A673 (cell line): ENCODE data around the gene CCDC74B. TPM values are rescaled to one million over a fixed set of nuclear protein-coding genes. Genes with fewer than 3 reads are reported as not detected.

Experiments used
- total RNA-seq: library from RNA; stranded (reverse); gene quantifications from 2 replicates; pipeline ENCODE4 v1.2.3, GENCODE V29; 2021

The CCDC74B gene
- total RNA-seq, 1 experiment from 2014 or later, result 3.8 TPM

Other genes with a start within 250 kb of the CCDC74B start
- not detected in 2 replicates for gene RAB6C, start 165.4 kb downstream of the CCDC74B start, total RNA-seq
- not detected in 2 replicates for gene POTEF, start 15.9 kb downstream of the CCDC74B start, total RNA-seq
- 105 and 108 TPM in 2 replicates for gene SMPD4, start 36.5 kb upstream of the CCDC74B start, total RNA-seq
- 341 and 379 TPM in 2 replicates for gene MZT2B, start 37.1 kb upstream of the CCDC74B start, total RNA-seq
- gene TUBA3E, start 53.3 kb upstream of the CCDC74B start, total RNA-seq, result not detected in 2 replicates
- 107 and 112 TPM in 2 replicates for gene IMP4, start 197.8 kb upstream of the CCDC74B start, total RNA-seq
- gene PTPN18, start 210.9 kb upstream of the CCDC74B start, total RNA-seq, result 3.2 and 6.2 TPM in 2 replicates